COR-L47 (cell line): Measurements from ENCODE around the gene FAIM.
"Not testable (repeated sequence)": the region's sequence is repeated elsewhere in the genome, so short reads cannot be mapped to it uniquely, and the experiment has no call there.

Experiments used
- DNase-seq: peaks from one replicate; lab custom pipeline; 2025; lab: John Stamatoyannopoulos, UW

FAIM gene

GRCh38 chr3:138680974-138681373 lies 72.4 kb downstream of the FAIM start:
- not testable (repeated sequence) for DNase-seq

- no peak for DNase-seq
These were observed 73.1 kb downstream of the FAIM start for GRCh38 chr3:138681463-138682220.

GRCh38 chr3:138682648-138683047 lies 74.1 kb downstream of the FAIM start:
- DNase-seq: no peak
